GM19023 (cell line): Measurements from ENCODE around the gene FRMPD1.

Source experiments
- ATAC-seq: cut with Tn5 transposase; IDR thresholded peaks from one replicate; pipeline ENCODE4 v1.9.1; 2021; ENCODE audit warnings: mild to moderate bottlenecking, moderate library complexity; ENCODE audit not compliant: unreplicated experiment

Gene FRMPD1

GRCh38 chr9:37632479-37632878 is 18.3 kb upstream of the FRMPD1 start:
- ATAC-seq = no peak

- no peak for ATAC-seq
Measured at GRCh38 chr9:37635808-37636207, 14.9 kb upstream of the FRMPD1 start.

GRCh38 chr9:37636511-37637448 is 14.0 kb upstream of the FRMPD1 start:
- no peak for ATAC-seq

- no peak for ATAC-seq
Measured at GRCh38 chr9:37639109-37639762, 11.5 kb upstream of the FRMPD1 start.

GRCh38 chr9:37639841-37640240 is 10.9 kb upstream of the FRMPD1 start:
- no peak for ATAC-seq

- ATAC-seq = no peak
Measured at GRCh38 chr9:37640246-37640645, 10.5 kb upstream of the FRMPD1 start.

- ATAC-seq = no peak
Measured at GRCh38 chr9:37641331-37641730, 9.4 kb upstream of the FRMPD1 start.

- no peak for ATAC-seq
Measured at GRCh38 chr9:37643214-37643613, 7.5 kb upstream of the FRMPD1 start.

- no peak for ATAC-seq
Measured at GRCh38 chr9:37645903-37646506, 4.7 kb upstream of the FRMPD1 start.

GRCh38 chr9:37650299-37650872 is 368 bp upstream of the FRMPD1 start:
- no peak for ATAC-seq

GRCh38 chr9:37652261-37652660 is 1.5 kb downstream of the FRMPD1 start:
- ATAC-seq = no peak

GRCh38 chr9:37653385-37653784 is 2.6 kb downstream of the FRMPD1 start:
- ATAC-seq = no peak

- no peak for ATAC-seq
Measured at GRCh38 chr9:37656936-37657335, 6.2 kb downstream of the FRMPD1 start.

GRCh38 chr9:37660691-37661090 is 9.9 kb downstream of the FRMPD1 start:
- ATAC-seq = no peak

- ATAC-seq = no peak
Measured at GRCh38 chr9:37663926-37664325, 13.2 kb downstream of the FRMPD1 start.

- no peak for ATAC-seq
Measured at GRCh38 chr9:37667706-37668105, 17.0 kb downstream of the FRMPD1 start.

GRCh38 chr9:37668116-37668601 is 17.4 kb downstream of the FRMPD1 start:
- ATAC-seq = no peak

- no peak for ATAC-seq
Measured at GRCh38 chr9:37669232-37669631, 18.5 kb downstream of the FRMPD1 start.

GRCh38 chr9:37675661-37676060 is 24.9 kb downstream of the FRMPD1 start:
- ATAC-seq = no peak

- no peak for ATAC-seq
Measured at GRCh38 chr9:37676411-37676830, 25.7 kb downstream of the FRMPD1 start.

- no peak for ATAC-seq
Measured at GRCh38 chr9:37677435-37677834, 26.7 kb downstream of the FRMPD1 start.
